ENCODE measurements around the gene VSTM2A. TPM values are rescaled to one million over a fixed set of nuclear protein-coding genes. Genes with fewer than 3 reads are reported as not detected.

The VSTM2A gene
- polyA plus RNA-seq, 1 experiment: not detected

- TF ChIP-seq CTCF (IDR thresholded peaks at IDR 0.05; ENCODE audit: insufficient read depth, low read depth, low read length): no peak
- CTCF ChIA-PET: no interaction called here
- Histone ChIP-seq H3K4me3 (ENCODE audit: low read depth, low read length) (no peak overlapping the region), H3K27me3 (ENCODE audit: control insufficient read depth, insufficient read depth, low read length) (peaks cover 13% of the 10 kb centered on the region), H3K36me3 (ENCODE audit: control insufficient read depth, insufficient read depth, low read length) (no peaks in the 10 kb centered on the region)
- no peak for DNase-seq (ENCODE audit: low read depth)
- POLR2A ChIA-PET: no interaction called here
Measured at GRCh38 chr7:54544149-54544526, 2.0 kb downstream of the VSTM2A start.

GRCh38 chr7:54544527-54545240, 2.5 kb downstream of the VSTM2A start:
- no peak for DNase-seq (ENCODE audit: low read depth)
- no peak overlapping the region for H3K4me3 ChIP-seq (ENCODE audit: low read depth, low read length)
- ChIA-PET POLR2A (no interaction called here), CTCF (no interaction called here)
- peaks cover 13% of the 10 kb centered on the region for H3K27me3 ChIP-seq (ENCODE audit: control insufficient read depth, insufficient read depth, low read length)
- TF ChIP-seq CTCF (IDR thresholded peaks at IDR 0.05; ENCODE audit: insufficient read depth, low read depth, low read length): no peak
- no peaks in the 10 kb centered on the region for H3K36me3 ChIP-seq (ENCODE audit: control insufficient read depth, insufficient read depth, low read length)

GRCh38 chr7:54545241-54545563, 3.0 kb downstream of the VSTM2A start:
- ChIA-PET CTCF (no interaction called here), POLR2A (no interaction called here)
- no peak for DNase-seq (ENCODE audit: low read depth)
- no peak overlapping the region for H3K4me3 ChIP-seq (ENCODE audit: low read depth, low read length)
- no peak for TF ChIP-seq CTCF (IDR thresholded peaks at IDR 0.05; ENCODE audit: insufficient read depth, low read depth, low read length)
- peaks cover 13% of the 10 kb centered on the region for H3K27me3 ChIP-seq (ENCODE audit: control insufficient read depth, insufficient read depth, low read length)
- no peaks in the 10 kb centered on the region for H3K36me3 ChIP-seq (ENCODE audit: control insufficient read depth, insufficient read depth, low read length)

- TF ChIP-seq CTCF (IDR thresholded peaks at IDR 0.05; ENCODE audit: insufficient read depth, low read depth, low read length): no peak
- ChIA-PET CTCF (no interaction called here), POLR2A (no interaction called here)
- DNase-seq (ENCODE audit: low read depth): no peak
- peaks cover 13% of the 10 kb centered on the region for H3K27me3 ChIP-seq (ENCODE audit: control insufficient read depth, insufficient read depth, low read length)
- no peaks in the 10 kb centered on the region for H3K36me3 ChIP-seq (ENCODE audit: control insufficient read depth, insufficient read depth, low read length)
- H3K4me3 ChIP-seq (ENCODE audit: low read depth, low read length): no peak overlapping the region
Measured at GRCh38 chr7:54546081-54546985, 4.2 kb downstream of the VSTM2A start.

GRCh38 chr7:54546986-54547314, 4.8 kb downstream of the VSTM2A start:
- H3K36me3 ChIP-seq (ENCODE audit: control insufficient read depth, insufficient read depth, low read length): no peaks in the 10 kb centered on the region
- no peak for TF ChIP-seq CTCF (IDR thresholded peaks at IDR 0.05; ENCODE audit: insufficient read depth, low read depth, low read length)
- peaks cover 13% of the 10 kb centered on the region for H3K27me3 ChIP-seq (ENCODE audit: control insufficient read depth, insufficient read depth, low read length)
- DNase-seq (ENCODE audit: low read depth): no peak
- no peak overlapping the region for H3K4me3 ChIP-seq (ENCODE audit: low read depth, low read length)
- POLR2A ChIA-PET: no interaction called here
- CTCF ChIA-PET: no interaction called here
